DOHH2 (cell line): ENCODE data around the gene ARL8A.
"Not testable (repeated sequence)": the region's sequence is repeated elsewhere in the genome, so short reads cannot be mapped to it uniquely, and the experiment has no call there.

ENCODE experiments used
- H3F3A ChIP-seq: fragments of 200-600 bp; sonication (generic), shearing (Covaris generic); 2 replicates; pipeline ENCODE4 v1.6.0; 2016; ENCODE audit warnings: antibody characterized with exemption, mild to moderate bottlenecking; ENCODE audit not compliant: control insufficient read depth, insufficient read depth
- H3K27ac ChIP-seq: fragments of 200-600 bp; sonication (generic); 2 replicates; pipeline ENCODE4 v1.5.1; 2014; ENCODE audit warnings: low read depth, mild to moderate bottlenecking, low read length, moderate library complexity
- H3K27me3 ChIP-seq: fragments of 200-600 bp; sonication (generic); 2 replicates; pipeline ENCODE4 v1.6.1; 2014; ENCODE audit warnings: mild to moderate bottlenecking, low read length, mixed read lengths; ENCODE audit not compliant: control insufficient read depth
- H3K36me3 ChIP-seq: fragments of 200-600 bp; sonication (generic); 2 replicates; pipeline ENCODE4 v1.6.1; 2014; ENCODE audit warnings: mild to moderate bottlenecking, low read length, moderate library complexity, mixed read lengths; ENCODE audit not compliant: control insufficient read depth
- H3K4me1 ChIP-seq: fragments of 200-600 bp; sonication (generic); 2 replicates; pipeline ENCODE4 v1.6.1; 2014; ENCODE audit warnings: mild to moderate bottlenecking, low read length, mixed read lengths; ENCODE audit not compliant: control insufficient read depth
- H3K4me2 ChIP-seq: fragments of 200-600 bp; sonication (generic); 2 replicates; pipeline ENCODE4 v1.6.0; 2014; ENCODE audit warnings: mild to moderate bottlenecking, low read length, moderate library complexity
- H3K4me3 ChIP-seq: fragments of 200-600 bp; sonication (generic); 2 replicates; pipeline ENCODE4 v1.5.1; 2014; ENCODE audit warnings: mild to moderate bottlenecking, low read length, mixed read lengths
- H3K79me2 ChIP-seq: fragments of 200-600 bp; sonication (generic); 2 replicates; pipeline ENCODE4 v1.6.1; 2014; ENCODE audit warnings: mild to moderate bottlenecking, low read length, mixed read lengths; ENCODE audit not compliant: control insufficient read depth
- H3K9me2 ChIP-seq: fragments of 200-600 bp; sonication (generic); replicated peaks from 2 replicates; pipeline ENCODE4 v1.6.1; 2014; ENCODE audit warnings: mild to moderate bottlenecking, low read length, mixed read lengths; ENCODE audit not compliant: control insufficient read depth
- H3K9me3 ChIP-seq: fragments of 200-600 bp; sonication (generic); 2 replicates; pipeline ENCODE4 v1.6.1; 2014; ENCODE audit warnings: antibody characterized with exemption, low read length, mixed read lengths; ENCODE audit not compliant: control insufficient read depth, insufficient read depth
- H4K20me1 ChIP-seq: fragments of 200-600 bp; sonication (generic); 2 replicates; pipeline ENCODE4 v1.6.0; 2014; ENCODE audit warnings: low read depth, mild to moderate bottlenecking, antibody characterized with exemption, low read length, moderate library complexity; ENCODE audit not compliant: control insufficient read depth, insufficient read depth
- EZH2phosphoT487 ChIP-seq: fragments of 200-600 bp; sonication (generic); IDR thresholded peaks from 2 replicates; pipeline ENCODE4 v1.6.1; 2017; ENCODE audit warnings: borderline replicate concordance, mild to moderate bottlenecking, antibody characterized with exemption, low read length, moderate library complexity, mixed read lengths
- TF ChIP-seq, protein P1 (sequence below): fragments of 200-600 bp; sonication (generic); IDR thresholded peaks from one replicate; pipeline ENCODE4 v1.5.1; 2014; ENCODE audit warnings: antibody characterized with exemption, mild to moderate bottlenecking, low read depth, low read length; ENCODE audit not compliant: poor library complexity, severe bottlenecking

Gene ARL8A

DNA sequence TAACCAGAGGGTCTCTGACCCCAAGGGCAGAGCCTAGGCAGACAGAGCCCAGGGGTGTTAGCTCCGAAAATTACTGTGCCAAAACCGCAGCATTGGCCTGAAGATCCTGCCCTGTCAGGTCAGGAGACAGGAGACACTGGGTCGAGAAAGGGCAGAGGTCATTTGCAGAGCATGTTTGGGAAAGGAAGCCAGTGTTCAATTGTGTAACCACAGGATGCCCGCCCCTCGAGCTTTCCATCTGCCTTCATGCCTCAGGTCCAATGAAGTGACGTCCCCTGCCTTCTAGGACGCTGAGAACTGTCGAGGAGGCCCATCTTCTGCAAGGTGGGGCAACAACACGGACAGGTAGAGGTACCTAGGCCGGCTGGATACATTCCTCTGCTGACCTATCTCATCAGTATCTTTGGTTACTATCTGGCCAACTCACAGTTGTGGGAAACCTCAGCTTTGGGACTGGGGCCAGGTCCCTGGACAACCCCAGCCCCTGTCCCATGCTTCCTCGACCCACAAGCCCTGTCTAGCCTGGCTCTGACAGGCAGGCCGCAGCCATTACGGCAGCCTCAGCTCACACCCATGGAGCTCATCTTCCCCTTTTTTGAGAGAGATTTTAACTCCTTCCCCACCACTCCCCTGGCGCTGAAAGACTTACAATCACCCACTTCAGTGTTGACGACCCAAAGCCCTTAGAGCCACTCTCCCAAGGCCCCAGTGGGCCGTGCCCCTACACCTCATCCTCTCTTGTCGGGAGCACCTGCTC, 1.3 kb downstream of the ARL8A start:
- Histone ChIP-seq H3K4me1 (peaks cover 21% of the 10 kb centered on the region), H3K9me3 (no peaks in the 10 kb centered on the region), H3K9me2 (no peaks in the 10 kb centered on the region), H3F3A (peaks cover 15% of the 10 kb centered on the region), H3K36me3 (peaks cover 38% of the 10 kb centered on the region), H3K4me3 (peak overlapping the region; percentile 97), H3K4me2 (peak overlapping the region; percentile 92), H3K79me2 (peaks cover 63% of the 10 kb centered on the region), H3K27me3 (no peaks in the 10 kb centered on the region), H3K27ac (peak overlapping the region; percentile 73), H4K20me1 (peaks cover 12% of the 10 kb centered on the region)
- TF ChIP-seq EZH2phosphoT487 = no peak
- TF ChIP-seq, protein P1, sequence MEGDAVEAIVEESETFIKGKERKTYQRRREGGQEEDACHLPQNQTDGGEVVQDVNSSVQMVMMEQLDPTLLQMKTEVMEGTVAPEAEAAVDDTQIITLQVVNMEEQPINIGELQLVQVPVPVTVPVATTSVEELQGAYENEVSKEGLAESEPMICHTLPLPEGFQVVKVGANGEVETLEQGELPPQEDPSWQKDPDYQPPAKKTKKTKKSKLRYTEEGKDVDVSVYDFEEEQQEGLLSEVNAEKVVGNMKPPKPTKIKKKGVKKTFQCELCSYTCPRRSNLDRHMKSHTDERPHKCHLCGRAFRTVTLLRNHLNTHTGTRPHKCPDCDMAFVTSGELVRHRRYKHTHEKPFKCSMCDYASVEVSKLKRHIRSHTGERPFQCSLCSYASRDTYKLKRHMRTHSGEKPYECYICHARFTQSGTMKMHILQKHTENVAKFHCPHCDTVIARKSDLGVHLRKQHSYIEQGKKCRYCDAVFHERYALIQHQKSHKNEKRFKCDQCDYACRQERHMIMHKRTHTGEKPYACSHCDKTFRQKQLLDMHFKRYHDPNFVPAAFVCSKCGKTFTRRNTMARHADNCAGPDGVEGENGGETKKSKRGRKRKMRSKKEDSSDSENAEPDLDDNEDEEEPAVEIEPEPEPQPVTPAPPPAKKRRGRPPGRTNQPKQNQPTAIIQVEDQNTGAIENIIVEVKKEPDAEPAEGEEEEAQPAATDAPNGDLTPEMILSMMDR = no peak

DNA sequence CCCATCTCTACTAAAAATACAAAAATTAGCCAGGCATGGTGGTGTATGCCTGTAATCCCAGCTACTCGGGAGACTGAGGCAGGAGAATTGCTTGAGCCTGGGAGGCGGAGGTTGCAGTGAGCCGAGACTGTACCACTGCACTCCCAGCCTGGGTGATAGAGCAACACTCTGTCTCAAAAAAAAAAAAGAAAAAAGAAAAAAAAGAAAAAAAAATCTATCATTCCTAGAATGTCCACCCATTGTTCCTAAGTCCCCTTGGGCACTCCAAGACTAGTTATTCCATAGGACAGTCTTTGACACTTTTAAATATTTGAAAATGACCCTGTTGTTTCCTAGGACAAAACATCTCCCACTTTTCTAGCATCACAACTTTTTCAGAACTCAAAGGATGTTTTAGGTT, 3.1 kb downstream of the ARL8A start:
- H3K27ac ChIP-seq, H3K9me2 ChIP-seq, H3K4me2 ChIP-seq, H3K27me3 ChIP-seq, H3K4me3 ChIP-seq, H3K9me3 ChIP-seq: not testable (repeated sequence)
- Histone ChIP-seq H3K36me3 (peaks cover 27% of the 10 kb centered on the region), H3F3A (peaks cover 15% of the 10 kb centered on the region), H4K20me1 (peaks cover 12% of the 10 kb centered on the region), H3K79me2 (peaks cover 65% of the 10 kb centered on the region), H3K4me1 (peaks cover 21% of the 10 kb centered on the region)

DNA sequence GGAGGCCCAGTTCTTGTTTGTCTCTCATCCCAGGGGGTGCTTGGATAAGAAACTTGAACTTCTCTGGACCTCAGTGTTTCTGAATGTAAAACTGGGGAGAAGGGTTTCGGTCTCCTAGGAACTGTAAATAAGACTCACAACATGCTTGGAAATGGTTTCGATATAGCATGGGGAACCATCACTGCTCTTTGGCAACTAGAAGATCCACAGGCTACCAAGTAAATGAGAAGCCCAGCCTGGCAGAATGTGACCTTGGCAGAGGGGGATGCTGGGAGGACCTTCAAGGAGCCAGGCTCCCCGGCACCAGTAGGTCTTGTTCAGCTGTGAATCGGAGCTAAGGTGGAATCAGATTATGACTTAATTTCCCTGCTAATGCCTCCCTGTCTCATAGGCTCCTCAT, 3.7 kb downstream of the ARL8A start:
- Histone ChIP-seq H3K9me2 (no peaks in the 10 kb centered on the region), H3K4me1 (peaks cover 21% of the 10 kb centered on the region), H3K4me2 (no peak overlapping the region), H3F3A (peaks cover 13% of the 10 kb centered on the region), H3K4me3 (no peak overlapping the region), H3K36me3 (peaks cover 27% of the 10 kb centered on the region), H4K20me1 (peaks cover 12% of the 10 kb centered on the region), H3K9me3 (no peaks in the 10 kb centered on the region), H3K27ac (no peak overlapping the region), H3K27me3 (no peaks in the 10 kb centered on the region), H3K79me2 (peaks cover 65% of the 10 kb centered on the region)
- no peak for TF ChIP-seq EZH2phosphoT487
- TF ChIP-seq, protein P1 = no peak

DNA sequence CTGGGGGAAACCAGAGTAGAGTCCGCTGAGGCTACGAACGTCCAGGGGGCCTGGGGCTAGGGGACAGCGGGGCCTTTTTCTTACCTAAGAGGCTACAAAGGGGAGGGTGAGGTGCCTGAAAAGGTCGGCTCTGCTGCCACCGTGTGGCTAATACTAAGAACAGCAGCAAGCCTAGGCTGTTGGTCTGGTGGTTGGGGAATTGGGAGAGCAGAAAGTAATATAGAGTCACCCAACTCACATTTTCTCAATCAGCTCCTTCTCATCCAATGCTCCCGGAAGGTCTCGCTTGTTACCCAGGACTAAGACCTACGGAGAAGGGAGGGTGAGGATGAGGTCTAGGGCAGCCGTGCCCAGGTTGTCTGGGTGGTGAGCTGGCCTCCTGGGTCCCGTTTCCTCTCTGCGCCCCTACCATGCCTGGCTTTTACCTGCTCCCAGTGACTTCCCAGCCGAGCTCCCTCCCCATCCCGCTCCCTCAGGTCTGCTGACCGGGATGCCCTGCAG, 9.3 kb downstream of the ARL8A start:
- H3K4me3 ChIP-seq = no peak overlapping the region
- H3K27ac ChIP-seq = no peak overlapping the region
- H3K4me1 ChIP-seq = no peaks in the 10 kb centered on the region
- H4K20me1 ChIP-seq = no peaks in the 10 kb centered on the region
- no peak for TF ChIP-seq EZH2phosphoT487
- TF ChIP-seq, protein P1 = peak; percentile 82
- no peaks in the 10 kb centered on the region for H3K9me2 ChIP-seq
- H3K9me3 ChIP-seq = no peaks in the 10 kb centered on the region
- H3F3A ChIP-seq = peaks cover 6% of the 10 kb centered on the region
- H3K4me2 ChIP-seq = no peak overlapping the region
- H3K79me2 ChIP-seq = peaks cover 19% of the 10 kb centered on the region
- H3K27me3 ChIP-seq = no peaks in the 10 kb centered on the region
- H3K36me3 ChIP-seq = peaks cover 32% of the 10 kb centered on the region
